ENCODE data around the gene TSEN54.
"Not testable (repeated sequence)": the region's sequence is repeated elsewhere in the genome, so short reads cannot be mapped to it uniquely, and the experiment has no call there.

The TSEN54 gene

DNA sequence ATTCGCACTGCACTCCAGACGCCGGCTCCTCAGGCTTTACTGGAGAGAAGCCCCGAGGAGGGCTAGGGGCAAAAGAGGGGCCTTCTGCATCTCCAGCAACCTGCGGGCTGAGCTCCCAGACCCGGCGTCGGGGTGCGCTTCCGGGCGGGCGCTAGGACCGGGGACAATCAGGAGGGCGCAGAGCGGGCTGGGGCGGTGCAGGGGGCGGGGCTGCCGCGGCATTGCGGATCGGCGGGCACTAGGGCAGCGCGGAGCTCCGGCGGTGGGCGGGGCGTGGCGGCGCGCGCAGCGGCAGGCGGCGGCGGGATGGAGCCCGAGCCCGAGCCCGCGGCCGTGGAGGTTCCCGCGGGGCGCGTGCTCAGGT, at the start of gene TSEN54:
Gene TSEN54 (plus strand): TSS at position 274 of the 364 bp plus-strand sequence. CDS start 33 bp downstream, at position 307.
- peak; percentile 94 for DNase-seq (ENCODE audit: low spot score)

DNA sequence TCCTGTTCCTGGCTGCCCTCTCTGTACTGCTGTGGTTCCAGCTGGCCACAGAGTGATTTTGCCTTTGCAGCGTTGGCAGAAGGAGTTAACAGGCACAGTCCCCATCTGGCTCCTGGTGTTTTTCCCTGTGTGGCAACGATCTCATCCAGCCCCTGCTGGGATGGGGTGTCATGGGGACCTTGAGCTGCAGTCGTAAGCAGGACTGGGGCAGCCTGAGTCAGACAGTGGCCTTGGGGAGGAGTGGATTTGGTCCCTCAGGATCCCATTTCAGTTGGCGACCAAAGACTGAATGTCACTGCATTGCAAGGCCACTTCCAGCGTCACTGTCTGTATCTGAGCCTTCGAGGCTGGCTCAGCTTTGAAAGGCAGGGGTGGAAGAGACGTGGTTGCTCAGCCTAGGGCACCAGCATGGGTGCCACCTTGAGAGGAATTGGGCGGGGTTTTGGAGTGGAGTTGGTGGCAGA, 48.0 kb upstream of the TSEN54 start:
- DNase-seq (ENCODE audit: low spot score), result no peak

DNA sequence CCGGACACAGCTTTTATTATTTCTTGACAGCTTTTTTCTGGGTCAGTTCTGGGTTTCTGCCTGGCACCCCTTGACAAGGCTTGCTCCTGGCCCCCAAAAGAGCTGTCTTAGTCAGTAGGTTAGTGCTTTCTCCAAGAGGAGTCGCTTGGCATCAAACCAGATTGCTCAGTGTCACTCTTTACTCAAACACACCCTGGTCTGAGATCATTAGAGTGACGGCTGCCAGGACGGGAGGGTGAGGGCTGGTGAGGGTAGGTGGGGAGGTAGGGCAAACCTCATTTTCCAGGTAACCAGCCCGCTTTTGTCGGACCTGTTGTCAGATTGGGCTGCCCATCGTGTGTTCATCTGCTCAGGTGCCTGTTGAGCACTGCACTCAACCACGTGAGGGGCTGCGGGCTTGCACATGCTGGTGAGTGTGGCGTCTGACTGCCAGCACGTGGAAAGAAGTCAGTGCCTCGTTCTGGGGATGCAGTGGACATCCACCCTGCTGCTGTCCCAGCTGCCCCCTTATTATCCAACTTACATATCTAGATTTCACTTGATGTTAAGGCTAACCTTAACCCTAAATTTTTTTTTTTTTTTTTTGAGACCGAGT, 47.5 kb upstream of the TSEN54 start:
- DNase-seq (ENCODE audit: low spot score), result no peak

DNA sequence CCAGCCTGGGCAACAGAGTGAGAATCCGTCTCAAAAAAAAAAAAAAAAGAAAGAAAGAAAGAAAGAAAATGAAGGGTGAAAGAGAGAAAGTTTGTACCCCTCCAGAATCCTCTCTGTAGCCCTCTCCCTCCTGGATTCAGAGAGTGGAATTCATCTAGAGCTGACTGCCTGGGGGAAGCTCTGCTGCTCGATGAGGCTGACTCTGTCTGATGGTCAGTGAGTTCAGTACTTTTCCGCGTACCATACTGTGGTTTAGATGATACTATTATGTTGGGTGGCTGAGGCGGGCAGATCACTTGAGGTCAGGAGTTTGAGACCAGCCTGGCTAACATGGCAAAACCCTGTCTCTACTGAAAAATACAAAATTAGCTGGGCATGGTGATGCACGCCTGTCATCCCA, 45.1 kb upstream of the TSEN54 start:
- no peak for DNase-seq (ENCODE audit: low spot score)

DNA sequence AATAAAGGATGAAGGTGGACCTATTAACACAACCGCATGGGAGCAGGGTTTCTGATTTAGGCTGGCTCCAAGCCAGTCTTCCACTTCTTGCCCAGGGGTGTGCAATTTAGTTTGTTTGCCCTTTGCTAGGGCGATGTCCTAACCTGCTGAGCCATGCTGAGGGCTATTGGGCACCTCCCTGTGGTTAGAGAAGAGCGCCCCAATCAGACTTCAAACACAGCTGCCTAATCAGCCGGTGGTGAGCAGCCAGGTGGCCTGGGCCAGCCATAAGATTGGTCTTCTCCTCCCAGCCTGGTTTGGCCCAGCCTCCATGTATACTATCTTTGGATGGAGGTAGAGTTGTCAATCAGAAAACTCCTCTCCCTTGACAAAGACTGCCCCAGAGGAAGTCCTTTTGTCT, 44.2 kb upstream of the TSEN54 start:
- DNase-seq (ENCODE audit: low spot score), result no peak

DNA sequence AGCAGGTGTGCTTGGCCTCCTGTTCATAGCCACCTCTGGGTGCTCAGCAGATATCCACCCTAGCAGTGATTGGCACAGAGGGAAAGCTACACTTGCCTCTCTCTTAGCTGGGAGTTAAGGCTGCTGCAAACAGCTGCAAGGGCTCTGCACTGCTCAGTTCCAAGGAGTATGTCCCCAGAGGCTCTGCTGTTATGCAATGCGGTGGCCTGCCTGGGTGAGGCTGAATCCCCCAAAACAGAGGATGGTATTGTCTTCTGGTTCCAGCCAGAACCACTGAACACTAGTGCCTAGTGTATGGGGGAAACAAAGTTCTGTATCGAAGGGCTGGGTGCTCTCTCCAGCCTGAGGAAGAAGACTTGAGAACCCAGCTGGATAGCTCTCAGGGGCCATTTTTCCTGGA, 43.1 kb upstream of the TSEN54 start:
- no peak for DNase-seq (ENCODE audit: low spot score)

DNA sequence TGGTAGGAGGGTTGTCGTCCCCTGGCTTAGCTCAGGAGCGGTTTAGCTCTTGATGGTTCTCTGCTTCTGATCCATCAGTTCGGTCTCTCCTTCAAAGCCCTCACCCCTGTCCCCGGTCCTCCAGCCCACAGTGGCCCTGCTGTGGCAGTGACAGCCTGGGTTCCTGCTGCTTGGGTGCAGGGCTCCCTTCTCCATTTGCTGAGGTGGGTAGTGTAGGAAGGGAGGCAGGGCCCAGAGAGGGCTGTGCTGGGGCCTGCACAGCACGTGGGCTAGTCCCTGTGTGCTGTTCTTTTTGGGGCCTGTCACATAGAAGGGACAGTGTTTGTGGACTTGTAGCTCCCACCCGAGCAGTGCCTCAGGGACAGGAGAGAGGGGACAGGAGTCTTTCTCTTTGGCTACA, 41.6 kb upstream of the TSEN54 start:
- DNase-seq (ENCODE audit: low spot score), result no peak

DNA sequence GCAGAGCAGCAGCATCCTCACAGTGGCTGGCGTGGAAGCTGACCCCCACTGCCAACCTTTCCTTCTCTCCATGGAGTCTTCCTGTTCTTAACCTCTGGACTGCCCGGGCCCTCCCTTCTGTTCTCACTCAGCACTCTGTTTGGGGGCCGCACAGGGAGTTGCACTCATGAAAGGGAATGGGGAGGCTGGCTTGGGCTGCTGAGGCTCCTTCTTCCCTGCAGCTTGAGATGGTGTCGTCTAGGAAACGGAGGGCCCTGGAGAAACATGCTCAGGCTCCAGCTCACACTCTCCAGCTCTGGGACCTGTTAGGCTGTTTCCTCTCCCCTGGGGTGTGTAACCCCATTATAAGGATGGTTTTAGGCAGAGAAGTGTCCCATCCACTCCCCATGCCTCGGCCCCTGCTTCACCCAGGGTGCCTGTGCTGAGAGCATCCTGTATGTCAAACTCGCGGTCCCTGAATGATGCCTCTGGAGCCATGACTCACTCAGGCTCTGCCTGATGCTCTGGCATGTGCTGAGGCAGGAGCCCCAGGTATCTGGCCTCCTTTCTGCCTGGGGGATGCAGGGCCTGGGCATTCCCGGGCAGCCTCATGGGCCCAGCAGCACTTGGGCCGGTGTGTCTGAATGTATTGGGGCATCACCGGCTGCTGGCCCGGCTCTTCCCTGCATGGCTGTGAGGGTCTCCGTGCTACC, 41.0 kb upstream of the TSEN54 start:
- DNase-seq (ENCODE audit: low spot score), result no peak

DNA sequence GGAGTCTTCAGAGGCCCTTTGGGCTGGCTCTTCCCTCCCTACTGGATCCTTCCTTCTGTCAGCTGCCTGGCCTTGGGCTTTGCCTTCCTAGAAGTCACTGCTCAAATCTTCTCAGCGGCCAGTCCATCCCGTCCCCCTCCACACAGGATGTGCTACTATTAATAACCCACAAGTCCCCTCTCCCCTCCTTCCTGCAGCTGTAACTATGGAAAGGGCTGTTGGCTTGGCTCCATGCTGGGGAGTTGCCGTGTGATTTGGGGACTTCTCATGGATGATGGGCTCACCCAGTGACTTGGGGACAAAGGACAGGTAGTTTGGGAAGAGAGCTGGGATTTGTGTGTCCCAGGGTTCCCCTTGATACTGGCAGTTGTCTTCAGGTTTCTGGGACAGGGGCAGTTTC, 40.5 kb upstream of the TSEN54 start:
- DNase-seq (ENCODE audit: low spot score), result no peak

DNA sequence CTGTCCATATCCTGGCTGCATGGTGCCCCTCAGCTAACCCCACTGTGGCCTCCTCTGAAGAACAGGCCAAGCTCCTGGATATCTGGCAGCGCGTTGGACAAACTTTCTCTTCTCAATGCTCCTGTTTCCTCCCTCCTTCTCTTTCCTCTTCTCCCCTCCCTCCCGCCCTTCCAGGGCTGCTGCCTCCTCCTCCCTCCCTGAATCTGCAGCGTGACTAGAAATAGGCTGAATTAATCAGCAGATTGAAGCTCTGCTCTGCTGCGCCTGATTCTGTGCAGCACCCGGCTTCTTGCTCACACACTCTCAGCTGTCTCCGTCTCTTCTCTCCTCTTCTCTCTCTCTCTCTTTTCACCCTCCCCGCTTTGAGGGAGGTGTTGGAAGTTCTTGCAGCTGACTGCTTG, 40.1 kb upstream of the TSEN54 start:
- DNase-seq (ENCODE audit: low spot score), result no peak

DNA sequence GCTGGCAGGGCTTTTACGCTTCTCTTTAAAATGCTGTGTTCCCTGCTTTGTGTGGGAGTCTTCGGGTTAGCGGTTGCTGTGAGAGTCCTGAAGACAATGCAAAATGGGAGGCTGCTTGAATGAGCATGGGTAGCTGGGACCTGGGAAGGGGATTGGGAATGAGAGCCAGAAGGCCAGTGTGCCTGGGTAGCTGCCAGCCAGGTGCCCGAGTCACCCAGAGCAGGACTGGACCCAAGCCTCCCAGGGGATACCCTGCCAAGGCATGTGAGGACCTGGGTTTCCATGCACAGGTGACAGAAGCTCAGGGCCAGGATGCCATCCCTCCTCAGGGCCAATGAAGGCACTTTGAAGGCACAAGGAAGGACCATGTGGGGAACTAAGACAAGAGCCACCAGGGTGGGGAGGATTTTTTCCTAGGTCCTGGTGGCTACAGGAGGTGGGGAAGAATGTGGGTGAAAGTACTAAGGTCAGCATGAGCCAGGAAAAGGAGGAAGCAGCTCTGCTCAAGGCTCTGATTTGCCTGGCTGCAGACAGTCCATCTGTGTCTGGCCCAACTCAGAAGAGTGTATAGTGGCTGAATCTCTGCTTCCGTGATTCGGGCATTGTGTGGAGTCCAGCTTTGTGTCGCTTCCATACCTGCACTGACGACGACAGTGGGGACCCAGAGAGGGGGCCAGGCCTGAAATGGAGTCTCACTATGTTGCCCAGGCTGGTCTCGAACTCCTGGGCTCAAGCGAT, 39.4 kb upstream of the TSEN54 start:
- no peak for DNase-seq (ENCODE audit: low spot score)

DNA sequence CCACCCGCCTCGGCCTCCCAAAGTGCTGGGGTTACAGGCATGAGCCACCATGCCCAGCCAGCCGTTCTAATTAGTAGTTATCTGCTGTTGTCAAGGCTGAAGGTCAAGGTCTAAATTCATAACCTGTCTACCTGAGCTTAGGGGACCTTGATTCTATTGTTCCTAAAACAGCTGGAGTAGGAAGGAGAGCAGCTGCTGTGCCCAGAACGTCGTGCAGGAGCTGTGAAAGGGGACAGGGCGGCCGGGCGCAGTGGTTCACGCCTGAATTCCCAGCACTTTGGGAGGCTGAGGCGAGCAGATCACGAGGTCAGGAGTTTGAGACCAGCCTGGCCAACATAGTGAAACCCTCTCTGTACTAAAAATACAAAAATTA, 38.9 kb upstream of the TSEN54 start:
- DNase-seq (ENCODE audit: low spot score), result not testable (repeated sequence)

DNA sequence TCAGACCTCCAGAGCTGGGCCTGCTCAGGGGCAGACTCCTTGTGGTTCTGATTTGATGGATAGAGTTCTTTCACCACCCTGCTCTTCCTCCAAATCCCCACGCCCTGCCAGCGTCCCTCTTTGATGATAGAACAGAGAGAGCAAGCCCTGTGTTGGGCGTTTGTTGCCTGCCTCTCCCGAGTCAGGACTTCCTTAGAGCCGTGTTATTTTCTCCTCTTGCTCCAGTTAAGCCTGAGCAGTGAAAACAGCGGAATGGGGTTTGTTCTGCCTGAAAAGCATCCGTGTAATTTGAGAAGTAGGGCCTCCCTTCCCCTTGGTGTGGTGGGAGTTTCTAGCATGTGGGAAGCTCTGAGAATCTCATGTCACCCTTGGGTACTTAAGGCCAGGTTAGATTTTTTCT, 37.8 kb upstream of the TSEN54 start:
- DNase-seq (ENCODE audit: low spot score), result no peak

DNA sequence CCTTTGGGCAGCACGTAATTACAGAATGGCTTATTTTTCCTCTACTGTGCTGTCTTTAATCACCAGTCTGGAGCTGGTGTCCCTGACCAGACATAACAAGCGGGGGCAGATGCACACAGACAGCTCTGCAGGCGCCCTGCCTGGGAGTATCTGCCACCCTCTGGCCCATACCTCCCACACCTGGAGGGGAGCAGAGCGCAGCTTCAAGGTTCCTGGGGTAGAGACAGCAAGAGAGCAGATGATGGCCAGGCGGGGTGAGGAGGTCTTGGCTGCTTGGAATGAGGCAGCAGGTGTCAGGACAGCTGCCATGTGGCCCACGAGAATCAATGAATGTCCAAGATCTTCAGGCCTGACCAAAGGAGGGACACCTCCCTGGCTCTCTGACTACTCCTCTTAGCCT, 36.0 kb upstream of the TSEN54 start:
- DNase-seq (ENCODE audit: low spot score), result no peak

DNA sequence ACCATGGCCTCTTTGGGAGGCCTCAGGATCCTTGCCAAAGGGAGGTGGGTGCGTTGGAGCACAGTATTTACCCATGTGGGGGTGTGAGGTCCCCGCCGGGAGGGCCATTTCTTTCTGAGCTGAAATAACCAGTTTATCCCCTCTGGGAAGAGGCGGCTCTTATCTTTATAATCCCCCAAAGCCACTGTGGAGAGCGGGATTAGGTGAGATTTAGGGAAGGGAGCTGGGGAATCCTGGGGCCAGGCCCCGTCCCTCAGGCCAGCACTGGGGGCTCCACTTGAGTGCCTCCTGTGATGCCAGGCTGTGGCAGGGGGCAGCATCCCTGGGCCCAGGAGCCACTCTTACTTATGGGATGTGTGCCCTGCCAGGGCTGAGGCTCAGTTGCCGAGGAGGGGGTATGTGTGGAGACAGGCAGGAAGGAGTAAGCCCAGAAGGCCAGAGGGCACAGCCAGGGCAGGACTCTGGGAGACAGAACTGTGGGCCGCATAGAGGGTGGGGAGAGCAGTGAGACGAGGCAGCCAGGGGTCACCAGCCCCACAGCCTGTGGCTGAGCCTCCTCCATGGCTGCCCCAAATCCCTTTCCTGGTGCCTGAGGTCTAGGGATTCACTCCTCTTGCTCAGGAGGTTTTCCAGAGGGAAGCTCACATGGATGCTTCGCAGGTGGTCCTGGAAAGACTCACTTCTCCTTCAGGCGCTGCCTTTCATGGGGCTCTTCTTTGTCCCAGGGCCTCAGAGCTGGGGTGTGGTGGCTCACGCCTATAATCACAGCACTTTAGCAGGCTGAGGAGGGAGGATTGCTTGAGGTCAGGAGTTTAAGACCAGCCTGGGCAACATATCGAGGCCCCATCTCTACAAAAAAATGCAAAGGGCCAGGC, 34.9 kb upstream of the TSEN54 start:
- DNase-seq (ENCODE audit: low spot score), result no peak

DNA sequence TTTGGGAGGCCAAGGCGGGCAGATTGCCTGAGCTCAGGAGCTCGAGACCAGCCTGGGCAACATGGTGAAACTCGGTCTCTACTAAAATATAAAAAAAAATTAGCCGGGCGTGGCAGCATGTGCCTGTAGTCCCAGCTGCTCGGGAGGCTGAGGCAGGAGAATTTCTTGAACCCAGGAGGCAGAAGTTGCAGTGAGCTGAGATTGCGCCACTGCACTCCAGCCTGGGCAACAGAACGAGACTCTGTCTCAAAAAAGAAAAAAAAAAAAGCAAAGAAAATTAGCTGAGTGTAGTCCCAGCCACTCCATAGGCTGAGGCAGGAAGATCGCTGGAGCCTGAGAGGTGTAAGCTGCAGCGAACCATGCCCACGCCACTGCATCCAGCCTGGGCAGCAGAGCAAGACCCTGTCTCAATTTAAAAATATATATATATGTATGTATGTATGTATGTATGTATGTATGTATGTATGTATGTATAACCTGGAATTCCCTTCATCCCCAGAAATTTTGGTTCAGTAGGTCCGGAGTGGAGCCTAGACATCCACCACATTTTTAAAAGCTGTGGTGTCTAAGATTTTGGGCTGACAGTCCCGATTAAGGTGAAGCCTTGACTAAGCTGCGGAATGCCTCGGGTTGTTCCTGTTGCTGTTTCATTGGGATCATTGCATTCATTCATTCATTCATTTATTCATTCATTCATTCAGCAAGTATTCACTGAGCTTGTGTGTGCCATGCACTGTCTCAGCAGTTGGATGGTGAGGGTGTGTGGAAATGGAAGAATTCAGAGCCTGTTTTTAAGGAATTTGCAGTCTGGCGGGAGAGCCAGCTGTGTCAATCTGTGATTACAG, 34.0 kb upstream of the TSEN54 start:
- no peak for DNase-seq (ENCODE audit: low spot score)

DNA sequence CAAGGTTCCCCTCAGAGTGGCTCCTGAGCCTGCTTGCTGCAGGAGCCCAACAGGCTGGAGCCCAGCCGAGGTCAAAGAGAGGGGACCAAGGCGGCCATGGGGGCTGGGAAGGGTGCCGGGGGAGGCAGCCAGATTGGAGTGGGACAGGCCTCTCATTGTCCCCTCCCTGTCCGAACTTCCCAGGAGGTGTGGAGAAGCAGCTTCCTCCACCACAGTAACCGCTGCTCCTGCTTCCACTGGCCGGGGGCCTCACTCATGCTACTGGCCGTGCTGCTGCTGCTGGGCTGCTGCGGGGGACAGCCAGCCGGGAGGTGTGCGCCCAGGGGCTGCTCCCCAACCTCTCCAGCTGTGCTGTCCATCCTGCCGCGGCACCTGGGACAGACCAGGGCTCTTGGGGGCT, 30.6 kb upstream of the TSEN54 start:
- DNase-seq (ENCODE audit: low spot score), result no peak

DNA sequence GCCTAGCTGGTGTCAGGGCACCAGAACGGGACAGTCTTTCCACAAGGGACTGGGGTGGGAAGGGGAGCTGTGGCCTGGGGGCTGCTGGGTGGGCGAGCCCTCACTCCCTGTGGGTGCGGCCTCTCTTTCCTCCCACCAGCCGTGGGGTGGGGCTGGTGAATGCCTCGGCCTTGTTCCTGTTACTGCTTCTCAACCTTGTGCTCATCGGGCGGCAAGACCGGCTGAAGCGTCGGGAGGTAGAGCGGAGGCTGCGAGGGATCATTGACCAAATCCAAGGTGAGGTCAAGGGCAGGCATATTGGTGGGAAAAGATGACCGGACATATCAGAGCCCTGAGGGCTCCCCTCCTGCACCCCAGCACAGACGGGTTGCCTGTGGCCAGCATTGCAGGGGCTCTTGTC, 30.2 kb upstream of the TSEN54 start:
- DNase-seq (ENCODE audit: low spot score), result no peak

DNA sequence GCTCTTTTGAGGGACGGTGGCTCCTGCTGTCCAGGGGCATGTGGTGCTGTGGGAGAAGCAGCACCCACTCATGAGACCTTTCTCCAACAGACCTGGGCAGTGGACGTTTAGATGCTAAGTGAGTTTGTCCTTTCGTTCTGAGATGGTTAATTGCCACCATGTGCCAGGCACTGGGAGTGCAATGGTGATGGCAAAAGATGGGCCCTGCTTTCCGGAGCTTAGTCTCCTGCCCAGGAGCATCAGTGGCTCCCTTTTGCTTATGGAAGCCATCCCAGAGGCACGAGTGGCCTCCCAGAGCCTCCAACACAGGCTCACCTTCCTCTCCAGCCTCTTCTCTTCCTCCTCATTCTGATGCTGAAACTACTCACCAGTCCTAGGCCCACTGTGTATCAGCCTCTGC, 29.4 kb upstream of the TSEN54 start:
- DNase-seq (ENCODE audit: low spot score), result no peak

DNA sequence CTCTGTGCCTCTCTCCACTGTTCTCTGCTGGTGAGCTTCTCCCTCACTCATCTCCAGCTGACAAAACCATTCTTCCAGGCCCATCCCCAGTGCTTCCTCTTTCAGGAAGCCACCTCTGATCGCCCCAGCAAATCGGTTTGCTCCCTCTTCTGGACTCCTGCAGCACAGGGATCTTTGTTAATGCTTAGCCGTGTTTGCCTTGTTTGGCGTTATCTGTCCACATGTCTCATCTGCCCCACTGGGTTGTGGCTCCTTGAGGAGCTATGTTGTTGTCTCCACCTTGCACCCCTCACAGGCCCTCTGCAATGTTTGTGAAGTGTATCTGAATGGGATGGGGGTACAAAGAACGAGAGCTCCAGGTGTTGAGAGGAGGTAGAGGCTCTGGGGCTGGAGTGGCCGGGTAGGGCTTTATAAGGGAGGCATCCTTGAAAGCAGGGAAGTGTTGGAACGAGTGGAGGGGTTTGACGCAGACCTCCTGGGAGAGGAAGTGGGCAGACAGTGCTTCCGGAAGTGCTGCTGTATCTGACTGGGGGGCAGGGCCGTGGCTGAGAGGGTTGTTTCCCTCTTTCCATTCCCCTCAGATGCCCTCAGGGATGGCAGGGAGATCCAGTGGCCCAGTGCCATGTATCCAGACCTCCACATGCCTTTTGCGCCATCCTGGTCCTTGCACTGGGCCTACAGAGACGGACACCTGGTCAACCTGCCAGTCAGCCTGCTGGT, 28.8 kb upstream of the TSEN54 start:
- peak; percentile 62 for DNase-seq (ENCODE audit: low spot score)

Measured in CD4-positive, alpha-beta T cell treated with Interleukin-6 at 100 ng/mL for 8 hours (primary cell).